NOMO-1 (cell line): ENCODE data around the gene PDSS2.
"Not testable (repeated sequence)": the region's sequence is repeated elsewhere in the genome, so short reads cannot be mapped to it uniquely, and the experiment has no call there.

Source experiments
- DNase-seq, 2 experiments: peaks; one replicate each; lab custom pipeline; 2025; ENCODE audit not compliant: unreplicated experiment in 2 of 2; lab: John Stamatoyannopoulos, UW

Gene PDSS2

GRCh38 chr6:107329063-107329860, 130.1 kb downstream of the PDSS2 start:
- DNase-seq: no peak

GRCh38 chr6:107328081-107328480, 131.3 kb downstream of the PDSS2 start:
- no peak for DNase-seq

- DNase-seq: no peak
Observed at GRCh38 chr6:107323133-107323785, 136.1 kb downstream of the PDSS2 start.

GRCh38 chr6:107321793-107322192, 137.6 kb downstream of the PDSS2 start:
- no peak for DNase-seq

- DNase-seq: no peak
Observed at GRCh38 chr6:107319906-107320530, 139.3 kb downstream of the PDSS2 start.

GRCh38 chr6:107318100-107318736, 141.1 kb downstream of the PDSS2 start:
- peak; percentile 42 to 81 for DNase-seq

GRCh38 chr6:107315114-107315513, 144.2 kb downstream of the PDSS2 start:
- no peak for DNase-seq

GRCh38 chr6:107314531-107314939, 144.8 kb downstream of the PDSS2 start:
- DNase-seq: no peak

- no peak for DNase-seq
Observed at GRCh38 chr6:107313776-107314175, 145.6 kb downstream of the PDSS2 start.

- DNase-seq: no peak
Observed at GRCh38 chr6:107310362-107310761, 149.0 kb downstream of the PDSS2 start.

GRCh38 chr6:107308677-107309076, 150.7 kb downstream of the PDSS2 start:
- DNase-seq: no peak

GRCh38 chr6:107305994-107306393, 153.4 kb downstream of the PDSS2 start:
- not testable (repeated sequence) for DNase-seq

- DNase-seq: no peak
Observed at GRCh38 chr6:107305391-107305790, 154.0 kb downstream of the PDSS2 start.

- DNase-seq: no peak
Observed at GRCh38 chr6:107304421-107305025, 154.8 kb downstream of the PDSS2 start.

- DNase-seq: no peak
Observed at GRCh38 chr6:107293350-107293749, 166.0 kb downstream of the PDSS2 start.

- DNase-seq: no peak
Observed at GRCh38 chr6:107292715-107293271, 166.6 kb downstream of the PDSS2 start.

- DNase-seq: no peak
Observed at GRCh38 chr6:107290491-107290890, 168.9 kb downstream of the PDSS2 start.

- DNase-seq: not testable (repeated sequence)
Observed at GRCh38 chr6:107289258-107289657, 170.1 kb downstream of the PDSS2 start.

- not testable (repeated sequence) for DNase-seq
Observed at GRCh38 chr6:107285683-107286082, 173.7 kb downstream of the PDSS2 start.

- no peak for DNase-seq
Observed at GRCh38 chr6:107284805-107285204, 174.6 kb downstream of the PDSS2 start.

GRCh38 chr6:107280791-107281190, 178.6 kb downstream of the PDSS2 start:
- no peak for DNase-seq
